Measurements from ENCODE around the gene GARRE1. TPM values are rescaled to one million over a fixed set of nuclear protein-coding genes. Genes with fewer than 3 reads are reported as not detected.
"Not testable (repeated sequence)": the region's sequence is repeated elsewhere in the genome, so short reads cannot be mapped to it uniquely, and the experiment has no call there.

The GARRE1 gene
- total RNA-seq, 4 donors from 2014 or later: 27.6 to 36.6 (median 31.7) TPM

DNA sequence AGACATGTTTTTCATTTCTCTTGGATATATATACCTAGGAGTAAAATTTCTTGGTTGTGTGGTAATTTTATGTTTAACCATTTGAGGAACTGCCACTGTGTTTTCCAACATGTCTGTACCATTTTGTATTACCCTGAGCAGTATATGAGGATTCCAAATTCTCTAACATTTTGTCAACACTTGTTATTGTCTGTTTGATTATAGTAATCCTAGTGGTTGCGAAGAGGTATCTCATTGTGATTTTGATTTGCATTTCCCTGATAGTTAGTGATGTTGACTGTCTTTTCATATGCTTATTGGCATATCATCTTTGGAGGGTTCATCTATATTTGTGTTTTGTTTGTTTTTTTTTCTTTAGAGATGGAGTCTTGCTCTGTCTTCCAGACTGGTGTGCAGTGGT is 21.4 kb downstream of the GARRE1 start:
- DNase-seq (ENCODE audit: low spot score in 2 of 2): no peak
- no peak overlapping the region for H3K4me3 ChIP-seq (ENCODE audit: low read depth, poor library complexity, severe bottlenecking)
- 96 to 100% methylated on average over 1 of the region's 1 CpG for WGBS, 2 donors
- TF ChIP-seq, protein P1, sequence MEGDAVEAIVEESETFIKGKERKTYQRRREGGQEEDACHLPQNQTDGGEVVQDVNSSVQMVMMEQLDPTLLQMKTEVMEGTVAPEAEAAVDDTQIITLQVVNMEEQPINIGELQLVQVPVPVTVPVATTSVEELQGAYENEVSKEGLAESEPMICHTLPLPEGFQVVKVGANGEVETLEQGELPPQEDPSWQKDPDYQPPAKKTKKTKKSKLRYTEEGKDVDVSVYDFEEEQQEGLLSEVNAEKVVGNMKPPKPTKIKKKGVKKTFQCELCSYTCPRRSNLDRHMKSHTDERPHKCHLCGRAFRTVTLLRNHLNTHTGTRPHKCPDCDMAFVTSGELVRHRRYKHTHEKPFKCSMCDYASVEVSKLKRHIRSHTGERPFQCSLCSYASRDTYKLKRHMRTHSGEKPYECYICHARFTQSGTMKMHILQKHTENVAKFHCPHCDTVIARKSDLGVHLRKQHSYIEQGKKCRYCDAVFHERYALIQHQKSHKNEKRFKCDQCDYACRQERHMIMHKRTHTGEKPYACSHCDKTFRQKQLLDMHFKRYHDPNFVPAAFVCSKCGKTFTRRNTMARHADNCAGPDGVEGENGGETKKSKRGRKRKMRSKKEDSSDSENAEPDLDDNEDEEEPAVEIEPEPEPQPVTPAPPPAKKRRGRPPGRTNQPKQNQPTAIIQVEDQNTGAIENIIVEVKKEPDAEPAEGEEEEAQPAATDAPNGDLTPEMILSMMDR (IDR thresholded peaks at IDR 0.05): no peak
- TF ChIP-seq POLR2A (IDR thresholded peaks at IDR 0.05): no peak
- intact Hi-C loops (cut with DNase I; ENCODE audit: low total_unique reads): no loop called here

DNA sequence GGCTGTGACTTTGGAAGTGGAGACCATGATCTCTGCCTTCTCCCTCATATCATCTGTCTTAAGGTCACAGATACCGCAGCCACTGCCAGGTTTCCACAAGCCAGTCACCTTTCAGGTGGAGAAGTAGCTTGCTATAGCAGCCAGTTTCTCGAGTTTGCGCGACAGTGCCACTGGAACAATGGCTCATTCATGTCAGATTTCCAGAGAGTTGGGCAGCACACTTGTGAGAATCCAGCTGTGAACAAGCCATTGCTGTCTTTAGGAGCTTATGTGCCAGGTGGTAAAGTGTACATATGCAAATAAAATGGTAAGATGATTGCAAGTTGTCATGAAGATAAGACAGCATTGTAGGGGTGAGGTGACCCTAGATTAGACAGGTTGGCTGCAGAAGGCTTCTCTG is 22.3 kb downstream of the GARRE1 start:
- H3K4me3 ChIP-seq (ENCODE audit: low read depth, poor library complexity, severe bottlenecking): no peak overlapping the region
- no peak for DNase-seq (ENCODE audit: low spot score in 2 of 2)
- 61 to 63% methylated on average over 4 of the region's 4 CpGs for WGBS, 2 donors
- TF ChIP-seq, protein P1 (IDR thresholded peaks at IDR 0.05): no peak
- TF ChIP-seq POLR2A (IDR thresholded peaks at IDR 0.05): no peak
- intact Hi-C loops (cut with DNase I; ENCODE audit: low total_unique reads): no loop called here

DNA sequence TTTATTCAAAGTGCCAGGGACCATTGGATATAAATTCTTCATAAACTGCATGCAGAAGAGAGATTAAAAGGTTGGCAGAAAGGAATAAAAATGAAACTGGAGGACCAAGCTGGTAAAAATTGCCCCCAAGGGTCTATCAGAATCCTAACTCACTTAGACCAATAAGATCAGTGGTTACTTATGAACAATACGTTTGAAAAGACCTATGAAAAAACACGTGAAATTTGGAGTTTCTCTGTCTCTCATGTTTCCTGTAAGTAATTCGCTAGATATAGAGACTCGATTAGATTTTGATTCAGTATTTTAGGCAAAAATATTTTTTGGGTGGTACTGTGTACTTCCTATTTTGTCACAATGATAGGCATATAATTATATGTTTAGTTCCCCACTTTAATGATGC is 22.9 kb downstream of the GARRE1 start:
- TF ChIP-seq, protein P1 (IDR thresholded peaks at IDR 0.05): no peak
- no peak for TF ChIP-seq POLR2A (IDR thresholded peaks at IDR 0.05)
- no peak for DNase-seq (ENCODE audit: low spot score in 2 of 2)
- H3K4me3 ChIP-seq (ENCODE audit: low read depth, poor library complexity, severe bottlenecking): no peak overlapping the region
- 76% methylated on average over 4 of the region's 4 CpGs for WGBS, 2 donors
- intact Hi-C loops (cut with DNase I; ENCODE audit: low total_unique reads): no loop called here

DNA sequence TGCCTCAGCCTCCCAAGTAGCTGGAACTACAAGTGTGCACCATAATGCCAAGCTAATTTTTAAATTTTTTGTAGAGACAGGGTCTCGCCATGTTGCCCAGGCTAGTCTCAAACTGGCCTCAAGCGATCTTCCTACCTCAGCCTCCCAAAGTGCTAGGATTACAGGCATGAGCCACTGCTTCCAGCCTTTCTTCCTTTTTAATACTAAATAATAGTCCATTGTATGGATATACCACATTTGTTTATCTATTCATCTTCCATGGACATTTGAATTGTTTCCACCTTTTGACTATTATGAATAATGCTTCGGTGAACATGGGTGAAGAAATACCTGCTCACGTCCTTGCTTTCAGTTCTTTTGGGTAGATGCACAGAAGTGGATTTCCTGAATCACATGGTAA is 24.4 kb downstream of the GARRE1 start:
- intact Hi-C loops (cut with DNase I; ENCODE audit: low total_unique reads): no loop called here
- TF ChIP-seq POLR2A (IDR thresholded peaks at IDR 0.05): no peak
- TF ChIP-seq, protein P1 (IDR thresholded peaks at IDR 0.05): no peak
- DNase-seq (ENCODE audit: low spot score in 2 of 2): no peak
- WGBS, 2 donors: 84 to 93% methylated on average over 4 of the region's 4 CpGs
- H3K4me3 ChIP-seq (ENCODE audit: low read depth, poor library complexity, severe bottlenecking): no peak overlapping the region

DNA sequence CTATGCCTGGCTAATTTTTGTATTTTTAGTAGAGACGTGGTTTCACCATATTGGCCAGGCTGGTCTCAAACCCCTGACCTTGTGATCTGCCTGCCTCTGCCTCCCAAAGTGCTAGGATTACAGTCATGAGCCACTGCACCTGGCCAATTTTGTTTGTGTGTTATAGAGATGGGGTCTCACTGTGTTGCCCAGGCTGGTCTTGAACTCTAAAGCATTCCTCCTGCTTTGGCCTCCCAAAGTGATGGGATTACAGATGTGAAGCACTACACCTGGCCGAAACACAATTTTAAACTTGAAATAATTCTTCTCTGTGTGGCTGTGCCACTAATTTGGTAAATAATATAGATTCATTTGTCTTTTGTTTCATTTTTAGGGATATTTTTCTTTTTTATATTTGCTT is 27.1 kb downstream of the GARRE1 start:
- intact Hi-C loops (cut with DNase I; ENCODE audit: low total_unique reads); DNase-seq (ENCODE audit: low spot score in 2 of 2); H3K4me3 ChIP-seq (ENCODE audit: low read depth, poor library complexity, severe bottlenecking): not testable (repeated sequence)
- WGBS, 2 donors: 100% methylated on average over 2 of the region's 2 CpGs

DNA sequence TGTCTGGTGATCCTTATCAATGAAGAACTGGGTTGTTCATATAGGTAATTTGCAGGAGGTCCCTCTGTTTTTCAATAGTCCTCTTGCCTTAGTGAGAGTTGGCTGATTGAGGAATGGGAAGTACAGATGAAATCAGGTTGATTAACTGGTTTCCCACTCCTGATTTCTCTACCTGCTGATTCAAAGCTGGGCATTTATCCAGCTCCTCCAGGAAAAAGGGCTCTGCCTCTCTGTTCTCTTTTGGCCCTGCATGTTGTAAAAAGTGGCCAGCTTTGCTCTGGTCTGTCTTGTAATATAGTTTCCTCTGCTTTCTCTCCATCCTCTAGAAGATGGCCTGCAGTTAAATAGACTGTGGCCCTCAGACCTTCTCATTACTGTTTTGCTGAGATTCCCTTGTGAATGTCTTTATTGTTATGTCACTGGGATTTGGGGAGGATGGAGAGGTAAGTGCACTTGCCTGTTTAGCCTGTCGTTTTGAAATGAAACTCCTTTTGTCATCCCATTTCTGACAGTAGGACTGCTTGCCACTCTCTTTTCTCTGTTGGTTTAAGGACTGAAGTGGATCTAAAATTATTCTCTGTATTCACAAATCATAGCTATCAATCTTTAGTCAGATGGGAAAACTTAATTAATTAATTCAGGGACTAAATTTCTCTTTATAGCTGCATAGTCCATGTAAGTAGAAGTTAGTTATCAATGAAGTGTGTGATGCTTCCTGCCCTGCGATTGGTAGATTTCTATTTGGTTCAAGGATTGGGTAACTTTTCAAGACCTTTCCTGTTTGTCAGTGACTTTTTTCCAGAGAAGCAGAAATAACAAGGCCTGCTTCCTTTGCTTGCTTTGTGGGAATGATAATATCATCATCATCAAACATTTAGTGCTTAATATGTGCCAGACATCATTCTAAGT is 28.5 kb downstream of the GARRE1 start:
- TF ChIP-seq POLR2A (IDR thresholded peaks at IDR 0.05): no peak
- TF ChIP-seq, protein P1 (IDR thresholded peaks at IDR 0.05): no peak
- WGBS, 2 donors: 44 to 56% methylated on average over 2 of the region's 2 CpGs
- DNase-seq (ENCODE audit: low spot score in 2 of 2): no peak
- intact Hi-C loops (cut with DNase I; ENCODE audit: low total_unique reads): no loop called here
- H3K4me3 ChIP-seq (ENCODE audit: low read depth, poor library complexity, severe bottlenecking): no peak overlapping the region
